Vagina (tissue), 2 donors: ENCODE measurements around the gene FERMT2. TPM values are rescaled to one million over a fixed set of nuclear protein-coding genes. Genes with fewer than 3 reads are reported as not detected.
"Not testable (repeated sequence)": the region's sequence is repeated elsewhere in the genome, so short reads cannot be mapped to it uniquely, and the experiment has no call there.

Source experiments
- DNase-seq, 2 donors: peaks; one replicate each; pipeline ENCODE4 v3.0.0-alpha.2; 2017; ENCODE audit errors: extremely low spot score in 2 of 2
- H3K27ac ChIP-seq: fragments of 200-600 bp; sonication (generic); one replicate; pipeline ENCODE4 v1.5.1; 2019
- H3K27me3 ChIP-seq: fragments of 200-600 bp; sonication (generic); one replicate; pipeline ENCODE4 v1.5.1; 2019
- H3K36me3 ChIP-seq, 2 donors: fragments of 200-600 bp; sonication (generic); one replicate each; pipeline ENCODE4 v1.5.1; 2017 to 2019
- H3K4me1 ChIP-seq: fragments of 200-600 bp; sonication (generic); one replicate; pipeline ENCODE4 v1.5.1; 2019
- H3K4me3 ChIP-seq, 2 donors: fragments of 200-600 bp; sonication (generic); 1 replicate in 1 of 2; 2 replicates in 1 of 2; pipeline ENCODE4 v1.5.1; 2016 to 2019
- H3K9me3 ChIP-seq: fragments of 200-600 bp; sonication (generic); one replicate; pipeline ENCODE4 v1.5.1; 2019
- POLR2A ChIP-seq, 2 donors: fragments of 450-650 bp; IDR thresholded peaks; one replicate each; pipeline ENCODE4 v1.6.1; 2017; ENCODE audit warnings: antibody characterized with exemption in 2 of 2, mild to moderate bottlenecking in 2 of 2, moderate library complexity in 2 of 2
- POLR2AphosphoS5 ChIP-seq, 2 donors: sonication (generic); formaldehyde crosslinking; IDR thresholded peaks; one replicate each; pipeline ENCODE4 v1.9.0; 2017; ENCODE audit warnings: antibody characterized with exemption in 2 of 2, mild to moderate bottlenecking in 2 of 2, low read depth in 1 of 2; ENCODE audit not compliant: insufficient read depth in 1 of 2
- intact Hi-C: fragments of 100-400 bp; cut with DNase I; formaldehyde crosslinking; loops from one replicate; pipeline ENCODE4 v1.15.1; 2023
- total RNA-seq: library from RNA; depleted of rRNA; stranded (reverse); fragments of >200 nt; gene quantifications from one replicate; pipeline ENCODE4 v1.2.3, GENCODE V29; 2016
- TF ChIP-seq, protein P1 (sequence below), 3 experiments: fragments of 450-650 bp in 2 of 3; fragments of 200-600 bp in 1 of 3; sonication (generic) in 1 of 3; IDR thresholded peaks; one replicate each; pipeline ENCODE4 v1.5.1; 2017 to 2019; ENCODE audit warnings: antibody characterized with exemption in 3 of 3, mild to moderate bottlenecking in 2 of 3, moderate library complexity in 2 of 3

Gene FERMT2
- total RNA-seq, 1 donor from 2014 or later = 70.2 TPM

DNA sequence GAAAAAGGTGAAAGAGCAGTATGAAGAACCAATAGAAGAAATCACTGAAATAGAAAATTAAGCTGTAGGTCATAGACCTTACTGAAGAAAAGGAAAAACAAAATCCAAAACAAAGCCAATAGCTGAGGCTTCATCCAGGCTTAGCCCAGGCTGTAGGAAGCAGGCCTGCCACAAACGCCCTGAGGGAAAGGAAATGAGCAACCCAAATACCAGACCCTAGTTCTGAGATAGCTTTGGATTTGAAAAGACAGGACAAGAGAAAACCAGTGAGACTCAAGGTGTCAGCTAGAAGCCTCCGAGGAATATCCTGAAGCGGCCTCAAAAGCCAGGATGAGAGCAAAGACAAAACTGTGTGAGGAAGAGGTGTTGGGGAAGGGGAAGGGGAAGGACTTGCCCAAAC, 79.2 kb downstream of the FERMT2 start:
- Histone ChIP-seq H3K4me1 (peaks cover 10% of the 10 kb centered on the region), H3K36me3 (peaks cover 0 to 59% of the 10 kb centered on the region in 2 donors), H3K27ac (no peak overlapping the region), H3K27me3 (no peaks in the 10 kb centered on the region), H3K9me3 (no peaks in the 10 kb centered on the region), H3K4me3 (no peak overlapping the region)
- TF ChIP-seq, protein P1, sequence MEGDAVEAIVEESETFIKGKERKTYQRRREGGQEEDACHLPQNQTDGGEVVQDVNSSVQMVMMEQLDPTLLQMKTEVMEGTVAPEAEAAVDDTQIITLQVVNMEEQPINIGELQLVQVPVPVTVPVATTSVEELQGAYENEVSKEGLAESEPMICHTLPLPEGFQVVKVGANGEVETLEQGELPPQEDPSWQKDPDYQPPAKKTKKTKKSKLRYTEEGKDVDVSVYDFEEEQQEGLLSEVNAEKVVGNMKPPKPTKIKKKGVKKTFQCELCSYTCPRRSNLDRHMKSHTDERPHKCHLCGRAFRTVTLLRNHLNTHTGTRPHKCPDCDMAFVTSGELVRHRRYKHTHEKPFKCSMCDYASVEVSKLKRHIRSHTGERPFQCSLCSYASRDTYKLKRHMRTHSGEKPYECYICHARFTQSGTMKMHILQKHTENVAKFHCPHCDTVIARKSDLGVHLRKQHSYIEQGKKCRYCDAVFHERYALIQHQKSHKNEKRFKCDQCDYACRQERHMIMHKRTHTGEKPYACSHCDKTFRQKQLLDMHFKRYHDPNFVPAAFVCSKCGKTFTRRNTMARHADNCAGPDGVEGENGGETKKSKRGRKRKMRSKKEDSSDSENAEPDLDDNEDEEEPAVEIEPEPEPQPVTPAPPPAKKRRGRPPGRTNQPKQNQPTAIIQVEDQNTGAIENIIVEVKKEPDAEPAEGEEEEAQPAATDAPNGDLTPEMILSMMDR (IDR thresholded peaks at IDR 0.05) = no peak
- TF ChIP-seq POLR2A (IDR thresholded peaks at IDR 0.05) = no peak
- TF ChIP-seq POLR2AphosphoS5 (IDR thresholded peaks at IDR 0.05; ENCODE audit: insufficient read depth in 1 of 2, low read depth in 1 of 2) = no peak
- DNase-seq = no peak
- intact Hi-C loops = no loop called here

DNA sequence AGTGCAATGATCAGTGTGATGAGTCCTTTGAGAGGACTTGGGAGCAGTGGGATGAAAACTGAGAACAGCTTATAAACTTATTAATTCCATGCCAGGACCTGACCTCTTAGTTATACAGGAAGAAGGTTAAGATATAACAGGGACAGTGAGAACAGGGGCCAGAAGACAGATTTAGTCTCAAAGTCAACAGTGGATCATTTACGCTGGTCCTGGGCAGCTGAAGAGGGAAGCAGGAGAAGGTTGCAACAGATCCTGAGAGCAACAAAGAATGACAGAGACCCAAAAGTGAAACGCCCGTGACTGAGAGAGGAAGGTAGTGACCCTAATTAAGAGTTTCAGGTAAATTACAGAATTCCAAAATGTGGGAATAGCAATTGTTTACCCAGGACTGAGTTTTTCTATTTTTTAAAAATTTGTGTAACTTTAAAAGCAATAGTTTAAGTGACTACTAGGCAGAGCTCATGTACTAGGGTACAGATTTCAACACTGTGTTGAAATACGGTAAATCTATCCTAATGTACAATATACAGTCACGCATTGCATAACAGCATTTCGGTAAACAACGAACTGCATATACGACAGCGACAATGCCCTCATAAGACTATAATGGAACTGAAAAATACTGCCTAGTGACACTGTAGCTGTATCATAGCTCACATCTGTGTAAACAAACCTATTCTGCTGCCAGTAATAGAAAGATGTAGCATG, 81.8 kb downstream of the FERMT2 start:
- TF ChIP-seq POLR2AphosphoS5 (IDR thresholded peaks at IDR 0.05; ENCODE audit: insufficient read depth in 1 of 2, low read depth in 1 of 2) (no peak), POLR2A (IDR thresholded peaks at IDR 0.05) (no peak)
- TF ChIP-seq, protein P1 (IDR thresholded peaks at IDR 0.05) = no peak
- intact Hi-C loops = no loop called here
- H3K4me1 ChIP-seq = peaks cover 10% of the 10 kb centered on the region
- no peak for DNase-seq
- H3K36me3 ChIP-seq = peaks cover 6 to 52% of the 10 kb centered on the region in 2 donors
- H3K27me3 ChIP-seq = no peaks in the 10 kb centered on the region
- no peak overlapping the region for H3K4me3 ChIP-seq
- no peaks in the 10 kb centered on the region for H3K9me3 ChIP-seq
- no peak overlapping the region for H3K27ac ChIP-seq

- peaks cover 6 to 30% of the 10 kb centered on the region in 2 donors for H3K36me3 ChIP-seq
- intact Hi-C loops, H3K27me3 ChIP-seq, H3K4me3 ChIP-seq, H3K9me3 ChIP-seq, H3K4me1 ChIP-seq, H3K27ac ChIP-seq, DNase-seq: not testable (repeated sequence)
Observed at GRCh38 chr14:52864893-52865292, 86.0 kb downstream of the FERMT2 start.

GRCh38 chr14:52863334-52863700, 87.5 kb downstream of the FERMT2 start:
- Histone ChIP-seq H3K27ac (no peak overlapping the region), H3K4me1 (no peaks in the 10 kb centered on the region), H3K27me3 (no peaks in the 10 kb centered on the region), H3K36me3 (peaks cover 12 to 25% of the 10 kb centered on the region in 2 donors), H3K4me3 (no peak overlapping the region), H3K9me3 (no peaks in the 10 kb centered on the region)
- TF ChIP-seq POLR2AphosphoS5 (IDR thresholded peaks at IDR 0.05; ENCODE audit: insufficient read depth in 1 of 2, low read depth in 1 of 2) (no peak), POLR2A (IDR thresholded peaks at IDR 0.05) (no peak)
- TF ChIP-seq, protein P1 (IDR thresholded peaks at IDR 0.05) = no peak
- no peak for DNase-seq
- intact Hi-C loops = no loop called here

DNA sequence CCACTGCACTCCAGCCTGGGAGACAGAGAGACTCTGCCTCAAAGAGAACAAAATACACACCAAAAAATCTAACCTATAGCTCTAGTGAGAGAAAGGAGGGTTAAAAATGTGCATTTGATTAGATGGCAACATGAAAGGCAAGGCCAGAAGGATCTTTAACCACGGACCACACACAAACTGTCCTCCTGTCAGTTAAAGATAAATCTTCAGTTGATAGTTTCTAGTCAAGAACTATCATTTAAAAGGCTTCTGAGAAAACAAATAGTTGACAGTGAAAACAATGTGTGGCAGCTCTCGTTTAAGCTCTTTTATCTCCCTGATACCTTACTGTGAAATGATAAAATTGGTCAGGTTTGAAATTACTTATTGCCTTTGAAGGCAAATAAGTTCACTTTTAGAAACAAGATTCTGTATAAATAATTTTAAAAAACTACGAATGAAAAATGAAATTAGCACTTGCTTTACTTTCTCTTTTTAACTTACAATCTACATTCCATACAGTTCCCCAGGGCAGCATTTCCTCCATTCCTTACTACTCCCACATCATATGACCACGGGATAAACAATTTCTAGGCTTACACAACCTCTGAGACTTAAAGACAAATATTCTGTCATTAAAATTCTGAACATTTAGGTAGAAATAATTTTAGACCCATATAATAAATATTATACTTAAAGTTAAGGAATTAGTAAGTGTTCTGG, 88.1 kb downstream of the FERMT2 start:
- intact Hi-C loops = no loop called here
- Histone ChIP-seq H3K27ac (peak overlapping the region; percentile 26), H3K36me3 (peaks cover 12 to 25% of the 10 kb centered on the region in 2 donors)

More for the DNA sequence above, 88.1 kb downstream of the FERMT2 start:
- Histone ChIP-seq H3K9me3 (no peaks in the 10 kb centered on the region), H3K4me1 (no peaks in the 10 kb centered on the region), H3K4me3 (no peak overlapping the region), H3K27me3 (no peaks in the 10 kb centered on the region)
- no peak for TF ChIP-seq POLR2A (IDR thresholded peaks at IDR 0.05)
- TF ChIP-seq, protein P1 (IDR thresholded peaks at IDR 0.05) = no peak
- no peak for TF ChIP-seq POLR2AphosphoS5 (IDR thresholded peaks at IDR 0.05; ENCODE audit: insufficient read depth in 1 of 2, low read depth in 1 of 2)
- no peak for DNase-seq
